Measurements from ENCODE around the gene RABGGTA.

DNA sequence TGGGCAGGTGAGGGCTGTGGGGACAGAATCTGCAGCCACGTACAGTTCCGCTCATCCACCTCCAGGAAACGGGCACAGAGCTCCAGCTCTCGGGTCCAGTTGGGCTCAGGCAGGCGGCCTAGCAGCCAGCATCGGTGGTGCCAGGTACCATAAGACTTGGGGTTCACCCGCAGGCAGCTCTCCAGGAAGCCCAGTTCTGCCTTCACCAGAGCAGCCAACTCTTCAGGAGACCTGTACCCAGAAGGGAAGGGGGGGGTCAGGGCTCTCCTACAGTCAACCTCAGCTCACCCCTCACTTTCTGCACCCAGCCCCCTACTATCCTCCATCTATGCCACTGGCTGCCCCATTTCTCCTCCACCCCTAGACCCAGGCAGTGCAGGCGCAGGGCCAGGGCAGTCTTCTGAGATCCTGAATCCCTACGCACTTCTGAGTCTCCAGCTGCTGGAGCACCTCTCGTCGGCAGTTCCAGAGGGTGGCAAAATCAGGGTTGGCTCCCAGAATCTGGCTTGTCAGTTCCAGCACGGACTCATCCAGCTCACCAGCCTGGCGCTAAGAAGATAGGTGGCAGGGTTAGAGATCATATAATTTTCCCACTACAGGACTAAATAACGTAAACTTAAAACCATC, 1.4 kb downstream of the RABGGTA start:
- TF ChIP-seq CTCF (IDR thresholded peaks at IDR 0.05), result no peak
- no peak for TF ChIP-seq POLR2A (IDR thresholded peaks at IDR 0.05)

Measured in right lobe of liver (tissue), 4 donors.